Stimulated activated CD4-positive, alpha-beta T cell treated with anti-CD3 and anti-CD28 coated beads, TNF-alpha, amount 100 ng/mL, for 48 hours (primary cell): Measurements from ENCODE around the gene CUEDC1.
"Not testable (repeated sequence)": the region's sequence is repeated elsewhere in the genome, so short reads cannot be mapped to it uniquely, and the experiment has no call there.

Experiments
- DNase-seq, 3 donors: peaks; one replicate each; pipeline ENCODE4 v3.0.0-alpha.2; 2020; ENCODE audit warnings: low read depth in 3 of 3

The CUEDC1 gene

DNA sequence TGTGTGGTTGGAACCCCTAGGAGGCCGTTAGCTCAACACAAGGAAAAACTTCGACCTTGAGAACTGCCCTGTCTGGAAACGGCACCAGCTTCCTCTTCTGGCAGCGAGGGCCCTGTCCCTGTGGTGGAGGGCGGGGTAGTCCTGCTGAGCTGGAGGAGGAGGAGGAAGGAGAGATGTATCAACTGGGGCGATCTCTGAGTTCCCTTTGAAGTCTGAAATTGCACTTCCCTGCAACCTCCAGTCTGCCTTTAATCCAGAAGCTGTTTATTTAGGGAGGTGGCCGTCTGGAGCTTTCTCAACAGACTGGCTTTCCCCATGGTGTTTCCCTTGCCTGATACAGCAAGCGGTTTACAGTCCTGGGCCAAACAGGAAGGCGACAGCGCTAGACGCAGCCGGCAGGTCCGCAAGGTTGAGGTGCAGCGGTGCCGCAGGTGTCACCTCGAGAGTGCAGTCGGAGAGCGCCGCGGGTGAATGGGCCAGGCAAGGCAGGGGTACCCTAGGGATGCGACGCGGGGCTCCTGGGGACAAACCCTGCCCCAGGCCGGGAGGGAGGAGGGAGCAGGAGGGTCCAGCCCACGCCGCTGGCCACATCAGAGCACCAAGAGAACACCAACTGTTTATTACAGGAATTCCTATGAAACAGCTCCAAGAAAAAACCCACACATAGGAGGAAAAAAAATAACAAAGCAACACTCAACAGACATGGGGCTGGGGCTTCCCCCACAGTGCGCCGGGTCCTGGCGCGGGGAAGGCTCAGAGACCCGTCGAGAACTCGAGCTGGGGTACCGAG, 94.0 kb downstream of the CUEDC1 start:
- DNase-seq, result no peak

DNA sequence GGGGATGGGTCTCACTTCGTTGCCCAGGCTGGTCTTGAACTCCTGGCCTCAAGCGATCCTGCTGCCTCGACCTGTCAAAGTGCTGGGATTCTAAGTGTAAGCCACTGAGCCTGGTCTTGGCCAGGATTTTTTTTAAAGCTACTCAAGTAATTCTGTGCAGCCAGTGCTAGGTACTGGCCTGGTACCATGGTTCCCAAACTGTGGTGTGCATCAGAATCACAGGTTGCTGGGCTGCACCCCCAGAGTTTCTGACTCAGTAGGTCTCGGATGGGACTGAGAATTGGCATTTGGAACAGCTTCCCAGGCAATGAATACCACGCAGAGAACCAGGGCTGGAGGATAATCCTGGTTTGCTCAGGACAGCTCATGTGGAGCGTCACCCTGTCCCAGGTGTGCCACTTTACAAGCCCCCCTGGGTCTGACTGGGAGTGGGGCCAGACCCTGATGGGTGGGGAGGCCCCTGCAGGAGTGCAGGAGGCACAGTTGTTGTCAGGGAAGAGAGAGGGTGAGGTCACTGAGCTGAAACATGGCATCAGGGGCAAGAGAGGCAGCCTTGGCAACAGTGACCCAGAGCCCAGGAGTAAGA, 94.7 kb downstream of the CUEDC1 start:
- no peak for DNase-seq

DNA sequence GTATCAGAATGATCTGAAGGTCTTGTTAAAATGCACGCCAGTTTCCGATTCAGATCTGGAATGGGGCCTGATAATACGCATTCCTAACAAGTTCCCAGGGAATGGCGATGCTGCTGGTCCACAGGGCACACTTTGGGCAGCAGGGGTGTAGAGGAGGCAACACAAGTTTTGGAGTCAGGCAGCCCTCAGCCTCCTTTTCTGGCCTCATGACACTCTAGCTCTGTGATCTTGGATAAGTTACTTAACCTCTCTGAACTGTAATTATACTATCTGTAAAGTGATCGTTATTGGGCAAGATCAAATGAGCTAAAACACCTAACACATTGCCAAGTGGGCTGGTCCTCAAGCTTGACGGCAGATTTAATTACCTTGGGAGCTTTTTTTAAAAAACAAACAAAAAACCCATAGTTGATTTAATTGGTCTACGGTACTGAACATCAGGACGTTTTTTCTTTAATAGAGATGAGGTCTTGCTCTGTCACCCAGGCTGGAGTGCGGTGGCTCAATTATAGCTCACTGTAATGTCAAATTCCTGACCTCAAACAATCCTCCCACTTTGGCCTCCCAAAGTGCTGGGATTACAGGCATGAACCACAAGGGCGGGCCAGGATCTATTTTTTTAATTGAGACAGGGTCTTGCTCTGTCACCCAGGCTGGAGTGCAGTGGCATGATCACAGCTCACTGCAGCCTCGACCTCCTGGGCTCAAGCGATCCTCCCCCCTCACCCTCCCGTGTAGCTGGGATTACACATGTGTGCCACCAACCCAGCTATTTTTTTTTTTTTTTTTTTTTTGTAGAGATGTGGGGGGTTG, 95.4 kb downstream of the CUEDC1 start:
- DNase-seq, result no peak

DNA sequence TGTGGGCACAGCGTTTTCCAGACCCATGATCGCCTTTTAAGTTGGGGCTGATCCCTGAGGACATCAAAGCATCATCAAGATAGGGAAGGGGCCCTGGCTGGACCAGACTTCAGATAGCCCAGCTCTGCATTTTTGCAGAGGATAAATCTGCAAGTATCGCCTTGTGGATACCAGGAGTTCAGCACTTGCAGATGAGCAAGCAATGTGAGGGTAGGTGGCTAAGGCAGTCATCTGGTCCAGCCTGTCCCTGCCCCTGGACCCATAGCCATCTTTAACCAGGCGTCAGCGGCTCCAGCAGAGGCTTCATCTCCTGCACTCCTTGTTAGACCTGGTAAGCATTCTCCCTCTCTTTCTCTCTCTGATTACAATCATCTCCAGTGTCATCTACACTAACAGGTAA, 96.4 kb downstream of the CUEDC1 start:
- no peak for DNase-seq

DNA sequence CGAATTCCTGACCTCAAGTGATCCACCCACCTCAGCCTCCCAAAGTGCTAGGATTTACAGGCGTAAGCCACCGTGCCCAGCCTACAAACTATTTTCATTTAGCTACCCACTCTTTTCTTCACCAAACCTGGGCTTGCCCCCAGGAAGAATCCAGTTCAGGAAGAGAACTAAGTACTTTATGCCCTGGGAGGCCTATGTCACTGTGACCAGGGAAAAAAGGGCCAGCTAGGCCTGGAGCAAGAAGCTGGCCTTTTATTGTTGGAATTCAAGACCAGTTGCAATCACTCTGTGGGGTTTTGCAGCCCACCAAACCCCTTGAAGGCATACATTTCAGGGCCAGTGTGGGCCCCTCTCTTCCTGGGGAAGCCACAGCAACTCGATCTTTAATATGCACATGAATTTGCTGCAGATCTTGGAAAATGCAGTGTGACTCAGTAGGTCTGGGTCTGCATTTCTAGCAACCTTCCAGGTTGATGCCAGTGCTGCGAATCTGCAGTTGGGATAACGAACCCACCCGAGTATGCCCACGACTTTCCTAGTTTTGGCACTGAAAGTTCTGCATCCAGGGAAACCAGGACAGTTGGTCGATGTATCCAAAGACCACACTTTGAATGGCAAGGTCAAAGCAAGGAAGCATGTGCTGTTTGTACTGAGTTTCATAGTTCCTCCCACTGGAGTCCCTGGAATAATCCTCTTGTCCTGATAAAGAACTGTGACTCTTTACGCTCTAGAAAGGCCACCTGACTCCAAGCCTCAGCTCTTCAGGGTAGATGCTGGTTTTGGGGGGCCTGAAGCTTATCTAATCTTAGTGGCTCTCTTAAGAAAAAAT, 98.2 kb downstream of the CUEDC1 start:
- no peak for DNase-seq

DNA sequence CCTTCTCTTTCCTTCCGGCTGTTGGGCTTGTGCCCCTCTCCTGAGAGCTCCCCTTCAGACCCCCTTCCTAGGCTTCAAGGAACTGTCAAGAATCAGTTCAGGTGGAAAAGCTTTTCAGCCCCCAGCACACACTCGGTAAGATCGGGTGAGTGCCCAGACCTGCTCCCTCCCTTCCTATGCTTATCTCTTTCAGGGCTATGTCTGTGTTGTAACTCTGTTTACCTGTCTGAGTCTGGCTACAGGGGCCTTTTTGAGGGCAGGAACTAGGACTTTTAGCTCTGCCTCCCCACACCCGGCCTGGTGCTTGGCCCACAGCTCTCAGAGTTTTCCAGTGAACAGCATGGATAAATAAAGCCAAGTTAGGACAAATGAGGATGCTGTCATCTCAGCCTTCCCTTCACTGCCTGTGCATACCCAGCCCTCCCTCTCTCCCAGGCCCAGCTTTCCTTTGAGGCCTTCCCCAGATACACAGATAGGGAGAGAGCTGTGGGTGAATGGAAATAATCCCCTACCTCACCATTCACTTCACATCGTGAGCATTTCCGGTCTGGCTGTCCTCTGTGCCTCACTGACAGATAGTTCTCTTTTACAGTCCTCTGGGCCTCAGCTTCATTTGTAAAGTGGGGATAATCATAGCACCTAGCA, 99.7 kb downstream of the CUEDC1 start:
- no peak for DNase-seq

DNA sequence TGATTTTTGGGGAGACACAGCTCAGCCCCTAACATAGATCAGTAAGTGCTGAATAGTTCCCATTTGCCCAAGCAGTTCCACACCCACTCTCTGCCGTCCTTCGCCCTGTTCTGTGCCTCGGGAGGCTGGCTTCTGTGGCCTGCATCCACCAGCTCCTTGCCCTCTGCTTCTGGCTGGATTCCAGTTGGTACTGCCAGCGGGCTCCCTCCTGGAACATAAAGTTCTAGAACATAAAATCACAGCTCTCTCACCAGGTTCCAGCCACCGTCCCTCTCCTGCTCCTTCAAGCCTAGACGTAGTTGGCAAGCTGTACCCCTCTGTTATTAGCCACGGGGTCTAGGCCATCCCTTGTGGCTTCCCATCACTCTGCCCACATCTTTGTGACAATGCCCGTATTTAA, 101.5 kb downstream of the CUEDC1 start:
- DNase-seq, result no peak

DNA sequence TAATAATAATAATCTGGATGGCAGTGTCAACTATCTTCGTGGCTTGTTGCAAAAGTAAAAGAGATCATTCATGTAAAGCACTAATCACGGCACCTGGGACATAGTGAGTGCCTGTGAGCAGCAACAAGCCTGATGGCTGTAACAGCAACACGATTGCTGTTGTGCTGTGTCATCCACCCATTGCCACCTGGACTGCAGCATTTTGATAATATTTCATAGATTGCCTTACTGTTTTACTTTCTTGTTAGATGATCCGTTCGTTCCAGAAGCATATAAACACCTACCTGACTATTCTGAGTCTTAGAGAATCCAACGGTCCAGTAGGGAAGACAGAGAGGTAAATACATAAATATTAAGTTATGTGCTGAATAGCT, 102.3 kb downstream of the CUEDC1 start:
- no peak for DNase-seq

DNA sequence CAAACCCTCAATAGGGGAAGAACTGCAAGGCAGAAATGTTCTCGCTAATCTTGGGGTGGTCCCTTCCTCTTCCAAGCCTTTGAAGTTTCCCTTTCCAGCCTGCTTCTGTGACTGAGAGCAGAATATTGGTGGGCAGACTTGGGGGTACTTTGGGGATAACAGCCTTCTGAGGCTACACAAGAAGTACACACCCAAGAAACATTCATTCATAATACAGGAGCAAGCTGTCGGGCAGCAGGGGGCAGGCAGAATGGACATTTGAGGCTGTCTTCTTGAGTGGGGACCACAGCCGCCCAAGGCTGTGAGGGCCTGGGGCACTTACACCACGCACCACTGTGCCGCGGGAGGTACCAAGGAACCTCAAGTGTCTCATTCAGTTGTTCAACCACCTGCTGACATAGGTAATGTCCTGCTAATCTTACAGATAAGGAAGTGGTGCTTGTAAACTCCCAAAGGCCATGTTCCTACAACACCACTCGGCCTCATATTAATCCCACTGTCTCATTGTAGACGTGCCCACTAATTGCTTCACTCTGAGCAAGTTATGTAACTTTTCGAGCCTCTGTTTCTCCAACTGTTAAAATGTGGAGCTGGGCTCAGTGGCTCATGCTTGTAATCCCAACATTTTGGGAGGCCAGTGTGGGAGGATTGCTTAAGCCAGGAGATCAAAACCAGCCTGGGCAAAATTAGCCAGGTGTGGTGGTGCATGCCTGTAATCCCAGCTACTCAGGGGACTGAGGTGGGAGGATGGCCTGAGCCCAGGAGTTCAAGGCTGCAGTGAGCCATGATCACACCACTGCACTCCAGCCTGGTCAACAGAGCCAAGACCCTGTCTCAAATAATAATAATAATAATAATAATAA, 102.9 kb downstream of the CUEDC1 start:
- no peak for DNase-seq

DNA sequence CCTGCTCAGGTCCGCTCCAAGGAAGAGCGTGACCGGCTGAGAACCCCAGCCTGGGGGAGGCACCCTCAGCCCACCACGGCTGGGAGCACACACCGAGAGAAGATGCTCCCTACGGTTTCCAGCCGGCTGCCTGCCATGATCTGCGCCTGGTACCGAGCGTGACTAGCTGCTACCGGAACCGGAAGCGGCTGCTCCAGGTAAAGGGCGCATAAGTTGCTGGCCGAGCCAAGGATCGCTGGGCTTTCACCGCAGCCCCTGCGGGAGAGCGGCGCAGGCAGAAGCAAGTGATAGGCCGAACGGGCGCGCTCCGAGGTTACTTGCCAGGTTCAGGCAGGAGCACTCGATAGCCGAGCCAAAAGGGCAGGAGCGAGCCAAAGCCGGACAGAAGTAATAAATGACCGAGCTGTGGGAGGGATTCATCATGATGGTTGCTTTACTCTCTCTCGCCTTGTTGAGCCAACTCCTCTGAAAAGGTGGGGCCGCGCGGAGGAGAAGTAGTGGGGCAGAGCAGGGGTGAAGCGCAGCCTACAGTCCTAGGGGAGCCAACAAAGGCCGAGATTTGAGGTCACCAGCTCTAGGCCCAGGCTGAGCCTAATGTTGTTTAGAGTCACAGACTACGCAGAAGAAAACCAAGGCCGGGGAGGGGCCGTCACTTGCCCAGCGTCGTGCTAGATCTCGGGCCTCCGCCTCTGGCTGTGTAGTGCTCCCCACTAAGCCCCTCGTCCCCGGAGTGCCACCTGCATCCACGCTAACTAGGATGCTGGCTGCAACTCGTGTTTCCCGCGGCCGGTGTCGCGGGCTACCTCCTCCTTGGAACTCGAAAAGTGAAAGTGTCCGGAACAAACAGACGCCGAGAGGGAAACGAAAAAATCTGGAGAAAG, 105.1 kb downstream of the CUEDC1 start, which contains the start of gene MRPS23:
MRPS23 (minus strand) TSS at position 171 of the 881 bp plus-strand sequence; CDS start at position 137, 34 bp downstream.
- DNase-seq, result peak; percentile 91 to 96 (median 93)

DNA sequence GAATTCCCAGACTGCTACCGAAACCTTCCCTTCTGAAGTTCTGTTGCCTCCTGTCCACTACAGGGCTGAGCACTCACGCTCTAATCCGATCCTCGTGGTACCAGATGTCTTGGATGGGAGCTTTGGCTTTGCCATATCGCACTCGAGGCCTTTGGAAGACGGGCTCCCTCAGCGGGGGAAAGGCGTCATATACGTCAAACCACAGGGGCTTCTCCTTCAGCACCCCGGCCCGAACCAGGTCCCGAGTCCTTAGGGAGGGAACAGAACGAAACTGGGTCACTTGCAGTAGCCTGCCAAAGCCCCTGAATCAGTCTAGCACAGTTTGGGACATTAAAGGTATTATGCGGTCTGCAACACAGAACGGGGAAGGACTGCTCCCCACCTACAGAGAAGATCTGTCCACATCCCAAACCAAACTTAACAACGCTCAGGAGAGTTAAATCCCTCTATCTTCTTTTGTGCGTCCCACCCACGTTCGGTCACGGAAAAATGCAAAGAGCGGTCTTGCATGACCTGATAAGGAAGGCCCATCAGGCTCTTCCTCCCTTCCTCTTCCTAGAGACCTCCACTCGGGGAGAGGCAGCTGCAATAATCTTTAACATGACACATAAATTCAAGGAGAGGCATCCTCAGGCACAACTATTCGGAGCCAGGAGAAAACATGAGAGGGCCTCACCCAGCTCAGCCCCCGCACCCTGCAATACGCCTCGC, 105.9 kb downstream of the CUEDC1 start:
- no peak for DNase-seq

DNA sequence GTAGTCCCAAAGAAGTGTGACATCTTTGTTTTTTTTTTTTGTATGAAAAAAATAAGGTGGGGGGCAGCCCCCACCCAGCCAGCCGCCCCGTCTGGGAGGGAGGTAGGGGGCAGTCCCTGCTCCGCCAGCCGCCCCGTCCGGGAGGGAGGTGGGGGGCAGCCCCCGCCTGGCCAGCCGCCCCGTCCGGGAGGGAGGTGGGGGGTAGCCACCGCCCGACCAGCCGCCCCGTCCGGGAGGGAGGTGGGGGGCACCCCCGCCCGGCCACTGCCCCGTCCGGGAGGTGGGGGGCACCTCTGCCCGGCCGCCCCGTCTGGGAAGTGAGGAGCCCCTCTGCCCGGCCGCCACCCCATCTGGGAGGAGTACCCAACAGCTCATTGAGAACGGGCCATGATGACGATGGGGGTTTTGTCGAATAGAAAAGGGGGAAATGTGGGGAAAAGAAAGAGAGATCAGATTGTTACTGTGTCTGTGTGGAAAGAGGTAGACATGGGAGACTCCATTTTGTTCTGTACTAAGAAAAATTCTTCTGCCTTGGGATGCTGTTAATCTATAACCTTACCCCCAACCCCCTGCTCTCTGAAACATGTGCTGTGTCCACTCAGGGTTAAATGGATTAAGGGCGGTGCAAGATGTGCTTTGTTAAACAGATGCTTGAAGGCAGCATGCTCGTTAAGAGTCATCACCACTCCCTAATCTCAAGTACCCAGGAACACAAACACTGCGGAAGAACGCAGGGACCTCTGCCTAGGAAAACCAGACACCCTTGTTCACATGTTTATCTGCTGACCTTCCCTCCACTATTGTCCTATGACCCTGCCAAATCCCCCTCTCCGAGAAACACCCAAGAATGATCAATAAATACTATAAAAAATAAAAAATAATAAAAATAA, 108.9 kb downstream of the CUEDC1 start:
- not testable (repeated sequence) for DNase-seq

DNA sequence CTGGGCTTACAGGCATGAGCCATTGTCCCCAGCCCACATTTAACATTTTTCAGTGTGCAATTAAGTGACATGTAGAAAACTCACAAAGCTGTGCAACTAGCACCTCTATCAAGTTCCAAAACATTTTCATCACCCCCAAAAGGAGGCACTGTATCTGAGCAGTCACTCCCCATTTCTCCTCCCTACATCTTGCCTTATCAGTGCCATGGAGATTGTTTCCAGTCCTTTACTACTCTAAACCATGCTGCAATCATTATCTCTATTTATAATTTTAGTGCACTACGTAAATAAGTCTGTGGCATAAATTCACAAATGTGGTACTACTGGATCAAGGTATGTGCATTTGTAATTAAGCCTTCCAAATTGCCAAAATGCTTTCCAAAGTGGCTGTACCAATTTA, 112.9 kb downstream of the CUEDC1 start:
- DNase-seq, result no peak

DNA sequence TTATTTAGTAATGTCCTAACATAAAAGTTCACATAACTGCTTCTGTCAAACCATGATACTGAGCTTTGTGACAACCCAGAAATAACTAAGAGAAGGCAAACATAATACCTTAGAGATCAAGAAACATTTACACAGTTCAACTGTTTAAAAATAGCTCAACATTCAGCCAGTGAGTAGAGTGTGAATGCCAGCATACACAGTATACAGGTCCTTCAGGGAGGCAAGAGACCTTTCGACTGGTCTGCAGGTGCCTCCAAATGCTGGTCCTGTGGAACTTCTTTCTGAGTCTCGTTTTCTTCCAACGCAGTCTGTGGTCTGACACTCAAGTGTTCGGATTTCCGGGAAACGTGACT, 115.7 kb downstream of the CUEDC1 start:
- no peak for DNase-seq

DNA sequence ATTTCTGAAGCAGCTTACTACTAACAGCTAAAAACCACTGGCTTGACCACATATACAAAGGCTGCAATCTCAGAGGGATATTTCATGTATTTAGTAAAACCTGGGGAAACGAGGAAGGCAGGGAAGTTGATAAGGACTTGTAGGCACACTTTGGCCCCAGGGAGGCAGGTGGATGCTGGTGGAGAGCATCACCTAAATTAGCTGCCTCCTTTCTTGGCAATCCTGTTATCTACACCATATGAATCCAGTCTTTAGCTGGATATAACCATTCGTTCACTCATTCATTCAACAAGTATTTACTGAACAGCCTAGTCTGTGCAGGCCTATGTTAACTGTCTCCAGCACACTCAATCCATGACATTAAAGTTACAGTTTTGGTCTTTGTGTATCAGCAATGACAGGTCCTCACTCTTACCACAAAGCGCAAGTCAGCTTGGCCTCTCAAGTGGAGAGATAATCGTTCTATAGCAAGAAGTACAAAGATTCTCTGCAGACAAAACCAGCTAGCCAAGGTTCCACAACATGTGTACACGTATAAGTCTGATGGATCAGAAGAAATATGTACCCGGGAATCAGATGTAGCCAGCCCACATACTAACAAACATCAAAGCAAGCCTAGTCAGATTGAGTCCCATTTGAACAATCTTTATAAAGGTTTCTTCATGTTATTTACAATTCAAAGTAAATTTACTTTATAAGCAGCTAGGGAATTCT, 116.2 kb downstream of the CUEDC1 start:
- no peak for DNase-seq

DNA sequence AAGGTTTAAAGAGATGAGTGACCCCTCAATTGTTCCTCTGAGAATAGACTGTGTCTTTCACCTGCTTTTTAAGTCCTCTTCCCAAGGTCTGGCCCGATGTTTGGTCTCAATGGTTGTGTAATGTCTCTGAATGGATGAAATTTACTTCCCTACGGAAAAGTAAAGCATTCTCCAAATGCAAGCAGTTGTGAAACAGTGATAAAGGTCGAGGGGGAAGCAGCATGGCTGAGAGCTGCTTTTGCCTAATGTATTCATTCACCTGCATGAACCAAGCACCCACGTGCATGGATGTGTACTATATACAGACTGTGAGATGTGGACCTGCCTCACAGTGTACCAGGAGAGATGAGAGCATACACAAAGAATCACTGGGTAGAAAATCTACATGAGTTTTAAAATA, 116.8 kb downstream of the CUEDC1 start:
- no peak for DNase-seq

DNA sequence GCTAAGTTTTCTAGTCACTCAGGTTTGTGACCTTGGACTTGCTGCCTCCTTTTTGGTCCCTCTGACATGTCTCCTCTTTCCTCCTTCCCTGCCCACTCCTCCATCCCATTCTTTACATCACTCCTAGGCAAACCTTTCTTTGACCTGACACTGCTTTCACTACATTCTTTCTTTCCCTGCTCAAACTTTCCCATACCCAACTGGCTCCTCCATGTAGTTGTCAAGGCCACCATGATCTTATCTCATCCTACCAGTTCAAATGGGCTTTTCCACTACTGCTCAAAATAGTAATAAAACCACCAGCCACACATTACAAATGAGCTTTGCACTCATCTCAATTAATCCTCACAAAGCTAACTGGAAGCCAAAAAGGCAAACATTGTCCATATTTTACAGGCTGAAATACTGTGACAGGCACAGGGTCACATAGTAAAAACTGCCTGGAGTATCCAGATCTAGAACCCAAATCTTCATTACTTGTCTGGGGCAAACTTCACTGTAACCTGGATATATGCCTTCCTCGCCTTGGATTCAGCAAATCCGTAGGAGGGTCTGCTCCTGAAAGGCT, 119.8 kb downstream of the CUEDC1 start:
- no peak for DNase-seq
